ENCODE measurements around the gene MTCL1. TPM values are rescaled to one million over a fixed set of nuclear protein-coding genes. Genes with fewer than 3 reads are reported as not detected.

Gene MTCL1
- total and polyA plus RNA-seq, 2 of the 8 experiments (the other 6 are each of a cell fraction or from before 2014, with no cell fraction given): 16.6 to 60.8 TPM

DNA sequence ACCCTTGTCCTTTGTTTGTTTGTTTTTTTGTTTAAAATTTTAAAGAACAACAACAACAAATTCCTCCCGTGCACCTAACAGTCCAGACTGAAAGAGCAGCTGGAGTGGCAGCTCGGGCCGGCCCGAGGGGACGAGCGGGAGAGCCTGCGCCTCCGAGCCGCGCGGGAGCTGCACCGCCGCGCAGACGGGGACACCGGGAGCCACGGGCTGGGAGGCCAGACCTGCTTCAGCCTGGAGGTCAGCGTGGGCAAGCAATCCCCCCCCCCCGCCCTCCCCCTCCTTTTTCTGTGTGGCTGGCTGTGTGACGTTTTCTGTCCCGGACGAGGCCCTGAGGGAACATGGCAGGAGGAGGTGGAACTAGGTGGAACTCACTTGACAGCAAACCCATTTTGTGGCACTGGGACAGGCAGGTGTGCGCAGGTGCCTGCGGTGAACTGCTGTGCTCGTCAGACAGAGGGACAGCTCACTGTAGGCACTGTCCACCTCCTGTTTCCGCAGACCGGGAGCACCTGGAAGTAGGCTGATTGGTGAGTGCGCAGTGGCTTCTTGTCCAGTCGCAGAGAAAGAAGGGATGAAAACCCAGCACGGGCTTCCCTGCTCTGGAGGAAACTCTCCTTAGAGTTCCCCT lies 80.6 kb downstream of the MTCL1 start (continued):
- TF ChIP-seq BCL11A (IDR thresholded peaks at IDR 0.05; ENCODE audit: low read depth in 2 of 2, low read length in 2 of 2) (no peak), SP1 (IDR thresholded peaks at IDR 0.05; ENCODE audit: low read depth, low read length) (no peak), GTF2F1 (IDR thresholded peaks at IDR 0.05; ENCODE audit: borderline replicate concordance, low read depth, low read length) (no peak), CTCF (IDR thresholded peaks at IDR 0.05; ENCODE audit: control extremely low read depth in 1 of 3, insufficient read depth in 1 of 3, low read depth in 1 of 3, low read length in 3 of 3) (no peak), TCF12 (IDR thresholded peaks at IDR 0.05; ENCODE audit: low read depth, low read length) (no peak), RFX5 (IDR thresholded peaks at IDR 0.05; ENCODE audit: borderline replicate concordance, low read depth, low read length) (no peak), E2F6 (IDR thresholded peaks at IDR 0.05) (no peak)
